ENCODE data around the gene HTR3B.

DNA sequence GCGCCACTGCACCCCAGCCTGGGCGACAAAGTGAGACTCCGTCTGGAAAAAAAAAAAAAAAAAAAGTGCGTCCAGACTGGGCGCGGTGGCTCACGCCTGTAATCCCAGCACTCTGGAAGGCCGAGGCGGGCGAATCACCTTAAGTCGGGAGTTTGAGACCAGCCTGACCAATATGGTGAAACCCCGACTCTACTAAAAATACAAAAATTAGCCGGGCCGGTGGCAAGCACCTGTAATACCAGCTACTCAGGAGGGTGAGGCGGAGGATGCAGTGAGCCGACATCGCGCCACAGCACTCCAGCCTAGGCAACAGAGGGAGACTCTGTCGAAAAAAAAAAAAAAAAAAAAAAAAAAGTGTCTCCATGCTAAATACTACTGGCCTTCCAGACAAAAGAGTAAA is 30.5 kb upstream of the HTR3B start:
- TF ChIP-seq POLR2A (IDR thresholded peaks at IDR 0.05) (no peak), CTCF (IDR thresholded peaks at IDR 0.05) (no peak)

Data from thyroid gland (tissue), 4 donors.